ENCODE data around the gene MIER2.

GRCh38 chr19:373391-374182 lies 29.0 kb upstream of the MIER2 start:
- no peak for TF ChIP-seq ISL1 (CRISPR knock-in tag; IDR thresholded peaks at IDR 0.05)
- no peak for TF ChIP-seq ZNF8 (CRISPR knock-in tag; IDR thresholded peaks at IDR 0.05)
